Panc1 (cell line): ENCODE results near the gene SVIL. TPM values are rescaled to one million over a fixed set of nuclear protein-coding genes. Genes with fewer than 3 reads are reported as not detected.
A peak's percentile ranks its signal among the peaks of the same experiment; 100 is the strongest.

Source experiments
- ATAC-seq: fragments of 200-7000 bp; cut with Tn5 transposase; 2 replicates; pipeline ENCODE4 v1.9.1; 2020; ENCODE audit warnings: mild to moderate bottlenecking, moderate library complexity
- BruUV-seq: library from RNA; stranded (reverse); fragments of 400-500 nt; replicated peaks from 2 replicates; lab custom pipeline; 2021; lab: Mats Ljungman, UMichigan
- CTCF ChIA-PET: fragments of 300-600 bp; sonication (Branson Sonifier 250); formaldehyde crosslinking; loops from one replicate; lab custom pipeline; 2022; ENCODE audit warnings: antibody characterized with exemption; lab: Charles Lee
- POLR2A ChIA-PET: fragments of 300-600 bp; sonication (Branson Sonifier 250); formaldehyde crosslinking; loops from one replicate; lab custom pipeline; 2022; ENCODE audit warnings: antibody characterized with exemption; lab: Charles Lee
- DNase-seq: peaks from one replicate; pipeline ENCODE4 v3.0.0-alpha.2; 2010; ENCODE audit warnings: low read depth, low spot score
- H3K27ac ChIP-seq: 2 replicates; pipeline ENCODE4 v1.5.1; 2011; ENCODE audit warnings: mild to moderate bottlenecking, low read length, inconsistent platforms
- H3K27me3 ChIP-seq: fragments of 200-500 bp; sonication (Bioruptor generic); 2 replicates; pipeline ENCODE4 v1.6.0; 2014; ENCODE audit warnings: low read length, inconsistent platforms; ENCODE audit not compliant: control insufficient read depth, insufficient read depth
- H3K36me3 ChIP-seq: fragments of 200-500 bp; sonication (Bioruptor generic); 2 replicates; pipeline ENCODE4 v1.5.1; 2014; ENCODE audit warnings: inconsistent platforms, mild to moderate bottlenecking, low read length, moderate library complexity; ENCODE audit not compliant: control insufficient read depth, insufficient read depth
- H3K4me1 ChIP-seq: 2 replicates; pipeline ENCODE4 v1.5.1; 2011; ENCODE audit warnings: inconsistent platforms, mild to moderate bottlenecking, low read length, moderate library complexity; ENCODE audit not compliant: control insufficient read depth, insufficient read depth
- H3K4me3 ChIP-seq, 2 experiments: 2 replicates each; pipeline ENCODE4 v1.5.1; 2011 to 2012; ENCODE audit warnings: low read depth in 2 of 2, low read length in 2 of 2, mild to moderate bottlenecking in 2 of 2, inconsistent platforms in 1 of 2, moderate library complexity in 1 of 2
- H3K9me3 ChIP-seq: fragments of 200-500 bp; sonication (Bioruptor generic); 2 replicates; pipeline ENCODE4 v1.5.1; 2014; ENCODE audit warnings: low read depth, mild to moderate bottlenecking, inconsistent platforms, low read length, moderate library complexity; ENCODE audit not compliant: control insufficient read depth, insufficient read depth
- CTCF ChIP-seq: fragments of 450-650 bp; IDR thresholded peaks from 2 replicates; pipeline ENCODE4 v1.5.1; 2017; ENCODE audit warnings: mild to moderate bottlenecking
- POLR2AphosphoS5 ChIP-seq: IDR thresholded peaks from 2 replicates; pipeline ENCODE4 v1.6.1; 2012; ENCODE audit warnings: mild to moderate bottlenecking, low read depth, low read length, moderate library complexity
- REST ChIP-seq, 2 experiments: IDR thresholded peaks; 2 replicates each; pipeline ENCODE4 v1.6.1; 2011 to 2012; ENCODE audit warnings: low read depth in 2 of 2, control low read depth in 1 of 2, low read length in 1 of 2, mild to moderate bottlenecking in 1 of 2, moderate library complexity in 1 of 2; ENCODE audit not compliant: insufficient read depth in 1 of 2
- SIN3A ChIP-seq: IDR thresholded peaks from 2 replicates; pipeline ENCODE4 v1.6.1; 2012; ENCODE audit warnings: low read depth, mild to moderate bottlenecking, low read length, moderate library complexity, borderline replicate concordance; ENCODE audit not compliant: insufficient read depth
- TCF7L2 ChIP-seq: IDR thresholded peaks from 2 replicates; pipeline ENCODE4 v1.6.1; 2011; ENCODE audit warnings: mild to moderate bottlenecking, low read depth, low read length, inconsistent platforms
- in situ Hi-C: cut with HindIII; loops from 2 replicates; pipeline ENCODE4 v1.10.0; 2016; ENCODE audit warnings: low sequenced_read_pairs, low pct_unique_long_range_greater_than_20kb
- intact Hi-C: fragments of 100-400 bp; cut with micrococcal nuclease; formaldehyde crosslinking; loops from one replicate; pipeline ENCODE4 v1.10.0; 2022; ENCODE audit not compliant: unreplicated experiment
- total RNA-seq: library from RNA; stranded (reverse); gene quantifications from one replicate; pipeline ENCODE4 v1.2.1, GENCODE V29; 2021; ENCODE audit not compliant: unreplicated experiment

SVIL gene
- total RNA-seq, 1 experiment from 2014 or later: 72.8 TPM

- H3K4me3 ChIP-seq: no peak overlapping the region
- CTCF ChIA-PET: no interaction called here
- DNase-seq: no peak
- ATAC-seq: no peak
- peak overlapping the region; percentile 12; the same call in 1 of the 2 replicates for H3K27ac ChIP-seq
- H3K9me3 ChIP-seq: no peaks in the 10 kb centered on the region
- no peaks in the 10 kb centered on the region for H3K27me3 ChIP-seq
- no peak for TF ChIP-seq TCF7L2
- TF ChIP-seq SIN3A: no peak
- no peak for TF ChIP-seq CTCF
- TF ChIP-seq REST (IDR thresholded peaks at IDR 0.05; ENCODE audit: insufficient read depth in 1 of 2, low read depth in 2 of 2, low read length in 1 of 2): no peak
- TF ChIP-seq POLR2AphosphoS5: no peak
- in situ Hi-C loops (no loop called here), intact Hi-C loops (loop anchor here (5.0 kb wide), 1 partner anchor 69 kb away; no protein-coding TSS in a partner anchor)
- POLR2A ChIA-PET: no interaction called here
- H3K4me1 ChIP-seq: no peaks in the 10 kb centered on the region
- no TSS peak for BruUV-seq
- no peaks in the 10 kb centered on the region for H3K36me3 ChIP-seq
Measured at GRCh38 chr10:29446327-29446726, 188.4 kb downstream of the SVIL start.

- POLR2A ChIA-PET: no interaction called here
Measured at GRCh38 chr10:29443745-29444523, 190.8 kb downstream of the SVIL start.

More at GRCh38 chr10:29443745-29444523, 190.8 kb downstream of the SVIL start:
- no peaks in the 10 kb centered on the region for H3K36me3 ChIP-seq
- TF ChIP-seq SIN3A (no peak), CTCF (no peak), POLR2AphosphoS5 (no peak), TCF7L2 (no peak), REST (IDR thresholded peaks at IDR 0.05; ENCODE audit: insufficient read depth in 1 of 2, low read depth in 2 of 2, low read length in 1 of 2) (no peak)
- H3K4me3 ChIP-seq: no peak overlapping the region
- intact Hi-C loops: no loop called here
- BruUV-seq: no TSS peak
- H3K27me3 ChIP-seq: no peaks in the 10 kb centered on the region
- no peaks in the 10 kb centered on the region for H3K4me1 ChIP-seq
- in situ Hi-C loops: no loop called here
- no peak overlapping the region for H3K27ac ChIP-seq
- DNase-seq (no peak), ATAC-seq (no peak)
- CTCF ChIA-PET: no interaction called here
- no peaks in the 10 kb centered on the region; the same call in 1 of the 2 replicates for H3K9me3 ChIP-seq
